Stimulated activated CD4-positive, alpha-beta T cell treated with anti-CD3 and anti-CD28 coated beads, Interleukin-1b, Interleukin-23, amount 100 ng/mL, for 1 hour (primary cell): Measurements from ENCODE around the gene RHD.
A peak's percentile ranks its signal among the peaks of the same experiment; 100 is the strongest.
"Not testable (repeated sequence)": the region's sequence is repeated elsewhere in the genome, so short reads cannot be mapped to it uniquely, and the experiment has no call there.

Source experiments
- DNase-seq, 2 donors: peaks; one replicate each; pipeline ENCODE4 v3.0.0-alpha.2; 2020; ENCODE audit warnings: low read depth in 2 of 2

Gene RHD

GRCh38 chr1:25308168-25308567, 35.9 kb downstream of the RHD start:
- DNase-seq = not testable (repeated sequence)

- not testable (repeated sequence) for DNase-seq
Measured at GRCh38 chr1:25309085-25309484, 36.8 kb downstream of the RHD start.

DNA sequence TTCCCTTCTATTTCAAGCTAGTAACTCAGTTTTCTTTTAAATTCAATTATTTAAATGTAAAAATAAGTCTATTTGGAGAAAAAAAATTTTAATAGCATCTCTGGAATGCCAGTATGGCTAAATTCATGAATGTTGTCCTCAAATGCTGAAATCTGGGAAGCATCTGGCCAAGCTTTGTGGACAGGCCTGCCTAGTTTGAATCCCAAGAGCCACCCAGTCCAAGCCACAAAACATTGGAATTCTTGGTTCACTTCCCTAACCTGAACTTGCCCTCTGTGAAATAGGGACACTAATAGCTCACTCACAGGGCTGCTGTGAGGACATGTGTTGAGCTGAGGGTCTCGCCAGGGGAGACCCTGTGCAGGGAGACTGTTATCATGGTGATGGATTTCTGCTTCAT, 37.2 kb downstream of the RHD start:
- not testable (repeated sequence) for DNase-seq

- not testable (repeated sequence) for DNase-seq
Measured at GRCh38 chr1:25312806-25313470, 40.6 kb downstream of the RHD start.

DNA sequence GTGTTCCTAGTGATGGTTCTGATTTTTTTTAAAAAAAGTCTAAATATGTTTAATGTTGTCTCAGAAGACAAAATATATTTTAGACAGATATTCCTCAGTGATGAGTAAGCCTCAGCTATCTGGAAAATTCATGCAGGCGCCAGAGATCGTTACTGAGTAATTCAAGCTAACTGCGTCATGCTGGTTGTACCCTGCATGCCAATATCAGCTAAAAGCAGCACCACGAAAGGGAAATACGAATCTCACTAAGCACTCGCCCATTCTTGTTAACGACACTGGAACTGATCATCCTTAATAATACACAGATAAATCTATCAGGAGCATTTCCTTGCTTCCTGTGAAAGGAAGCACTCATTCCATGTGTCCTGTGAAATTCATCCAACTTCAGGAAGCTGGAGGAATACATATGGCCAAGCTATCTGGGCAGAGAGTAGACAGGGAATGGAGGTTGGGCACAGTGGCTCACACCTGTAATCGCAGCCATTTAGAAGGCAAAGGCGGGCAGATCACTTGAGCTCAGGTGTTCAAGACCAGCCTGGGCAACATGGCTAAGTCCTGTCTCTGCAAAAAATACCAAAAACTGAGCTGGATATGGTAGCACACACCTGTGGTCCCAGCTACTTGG, 48.1 kb downstream of the RHD start:
- not testable (repeated sequence) for DNase-seq

GRCh38 chr1:25322127-25322526, 49.8 kb downstream of the RHD start:
- not testable (repeated sequence) for DNase-seq

- not testable (repeated sequence) for DNase-seq
Measured at GRCh38 chr1:25324407-25324806, 52.1 kb downstream of the RHD start.

DNA sequence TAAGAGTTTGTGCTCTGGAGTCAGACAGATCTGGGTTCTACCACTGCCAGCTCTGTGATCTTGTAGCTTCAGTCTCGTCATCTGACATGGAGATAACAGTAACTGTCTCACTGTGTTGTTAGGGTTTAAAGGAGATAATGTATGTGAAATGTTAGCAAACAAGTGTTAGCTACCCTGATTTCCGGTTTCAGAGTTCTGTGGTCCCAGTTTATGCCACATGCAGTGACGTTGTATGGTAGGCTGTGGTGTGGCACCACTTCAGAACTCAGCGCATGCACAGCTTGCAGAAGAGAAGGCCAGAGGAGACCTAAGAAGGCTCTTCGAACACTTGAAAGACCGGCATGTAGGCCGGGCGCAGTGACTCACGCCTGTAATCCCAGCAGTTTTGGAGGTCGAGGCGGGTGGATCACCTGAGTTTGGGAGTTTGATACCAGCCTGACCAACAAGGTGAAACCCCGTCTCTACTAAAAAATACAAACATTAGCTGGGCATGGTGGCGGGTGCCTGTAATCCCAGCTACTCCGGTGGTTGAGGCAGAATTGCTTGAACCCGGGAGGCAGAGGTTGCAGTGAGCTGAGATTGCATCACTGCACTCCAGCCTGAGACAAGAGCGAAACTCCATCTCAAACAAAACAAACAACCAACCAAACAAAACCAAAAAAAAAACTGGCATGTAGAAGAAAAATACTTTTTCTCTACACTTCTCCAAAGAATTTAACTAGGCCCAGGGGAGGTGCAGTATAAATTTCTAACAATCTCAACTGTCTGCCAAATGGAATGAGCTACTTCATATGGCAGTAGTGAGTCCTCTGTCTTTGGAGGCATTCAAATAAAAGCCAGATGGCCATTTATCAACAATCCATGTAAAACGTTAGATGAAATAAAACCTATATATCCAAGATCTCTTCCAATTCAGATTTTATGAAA, 55.8 kb downstream of the RHD start:
- DNase-seq = not testable (repeated sequence)

DNA sequence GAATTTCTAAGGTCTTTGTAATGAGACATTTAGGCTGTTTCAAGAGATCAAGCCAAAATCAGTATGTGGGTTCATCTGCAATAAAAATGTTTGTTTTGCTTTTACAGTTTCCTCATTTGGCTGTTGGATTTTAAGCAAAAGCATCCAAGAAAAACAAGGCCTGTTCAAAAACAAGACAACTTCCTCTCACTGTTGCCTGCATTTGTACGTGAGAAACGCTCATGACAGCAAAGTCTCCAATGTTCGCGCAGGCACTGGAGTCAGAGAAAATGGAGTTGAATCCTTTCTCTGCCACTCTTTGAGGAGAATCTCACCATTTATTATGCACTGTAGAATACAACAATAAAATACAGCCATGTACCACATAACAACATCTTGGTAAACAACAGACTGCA, 56.5 kb downstream of the RHD start:
- DNase-seq = not testable (repeated sequence)

DNA sequence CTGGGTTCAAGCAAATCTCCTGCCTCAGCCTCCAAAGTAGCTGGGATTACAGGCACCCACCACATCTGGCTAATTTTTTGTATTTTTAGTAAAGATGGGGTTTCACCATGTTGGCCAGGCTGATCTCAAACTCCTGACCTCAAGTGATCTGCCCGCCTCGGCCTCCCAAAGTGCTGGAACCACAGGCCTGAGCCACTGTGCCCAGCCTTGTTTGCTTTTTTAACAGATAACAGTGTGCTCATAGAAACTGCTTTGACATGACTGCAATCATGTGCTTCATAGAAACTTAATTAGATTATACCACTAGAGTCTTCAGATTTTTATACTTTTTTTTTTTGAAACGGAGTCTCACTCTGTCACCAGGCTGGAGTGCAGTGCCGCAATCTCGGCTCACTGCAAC, 57.0 kb downstream of the RHD start:
- not testable (repeated sequence) for DNase-seq

GRCh38 chr1:25329950-25330349, 57.6 kb downstream of the RHD start:
- not testable (repeated sequence) for DNase-seq

DNA sequence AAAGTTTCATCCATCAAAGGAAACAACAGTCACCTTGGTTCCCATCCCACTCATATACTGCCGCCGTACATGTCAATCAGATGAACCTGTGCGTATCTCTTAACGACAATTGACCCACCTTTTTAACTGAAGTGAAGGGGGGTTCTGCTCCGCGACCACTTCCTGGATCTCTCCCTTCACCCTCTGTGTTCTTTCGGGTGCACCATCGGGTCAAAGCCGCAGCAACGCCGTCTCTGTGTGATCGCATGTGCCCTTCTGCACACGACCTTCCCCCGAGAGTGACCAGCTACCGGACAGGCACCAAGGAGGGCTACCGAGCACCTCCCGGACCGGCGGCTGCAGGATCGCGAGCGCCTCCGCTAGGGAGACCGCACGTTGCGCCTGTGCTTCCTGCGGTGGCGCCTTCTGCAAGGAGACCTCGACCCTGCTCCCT, 64.6 kb downstream of the RHD start:
- not testable (repeated sequence) for DNase-seq

- not testable (repeated sequence) for DNase-seq
Measured at GRCh38 chr1:25337483-25338187, 65.3 kb downstream of the RHD start.

DNA sequence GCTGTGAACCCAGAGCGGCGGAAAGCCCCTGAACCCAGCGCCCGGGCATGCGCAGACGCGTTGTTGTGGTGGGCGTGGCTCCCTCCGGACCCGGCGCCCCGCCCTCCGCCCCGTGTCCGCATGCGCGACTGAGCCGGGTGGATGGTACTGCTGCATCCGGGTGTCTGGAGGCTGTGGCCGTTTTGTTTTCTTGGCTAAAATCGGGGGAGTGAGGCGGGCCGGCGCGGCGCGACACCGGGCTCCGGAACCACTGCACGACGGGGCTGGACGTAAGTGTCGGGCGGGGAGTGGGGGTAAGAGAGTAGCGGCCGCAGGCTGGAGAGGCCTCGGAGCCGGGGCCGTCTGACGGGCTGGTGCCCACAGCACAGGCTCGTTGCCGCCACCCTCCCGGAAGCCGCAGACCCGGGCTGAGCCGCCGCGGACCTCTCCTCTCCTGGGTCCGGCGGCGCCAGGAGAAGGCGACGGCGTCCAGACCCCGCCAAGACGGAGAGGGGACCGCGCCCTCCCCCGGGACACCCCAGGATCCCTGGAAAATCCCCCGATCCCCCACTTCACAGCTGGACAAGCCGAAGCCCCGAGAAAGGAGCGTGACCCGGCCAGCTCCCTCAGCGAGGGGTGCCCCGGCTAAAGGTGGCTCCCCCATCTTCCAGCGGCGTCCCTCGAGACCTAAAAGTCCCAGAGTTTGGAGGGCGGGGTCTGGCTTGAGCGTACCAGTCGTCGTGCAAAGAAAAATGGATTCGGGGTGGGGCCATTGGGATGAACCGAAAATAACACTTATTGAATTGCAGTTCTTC, 66.1 kb downstream of the RHD start, which contains the start of gene TMEM50A:
Gene TMEM50A, plus strand, starts transcription at position 147 of the 794 bp plus-strand sequence. CDS start 2,153 bp downstream, outside the sequence.
- peak; percentile 81 to 85 for DNase-seq

- no peak for DNase-seq
Measured at GRCh38 chr1:25338986-25339385, 66.7 kb downstream of the RHD start.

GRCh38 chr1:25341746-25342145, 69.4 kb downstream of the RHD start:
- no peak for DNase-seq

GRCh38 chr1:25342846-25343245, 70.5 kb downstream of the RHD start:
- DNase-seq = no peak

GRCh38 chr1:25343872-25344271, 71.6 kb downstream of the RHD start:
- DNase-seq = no peak

DNA sequence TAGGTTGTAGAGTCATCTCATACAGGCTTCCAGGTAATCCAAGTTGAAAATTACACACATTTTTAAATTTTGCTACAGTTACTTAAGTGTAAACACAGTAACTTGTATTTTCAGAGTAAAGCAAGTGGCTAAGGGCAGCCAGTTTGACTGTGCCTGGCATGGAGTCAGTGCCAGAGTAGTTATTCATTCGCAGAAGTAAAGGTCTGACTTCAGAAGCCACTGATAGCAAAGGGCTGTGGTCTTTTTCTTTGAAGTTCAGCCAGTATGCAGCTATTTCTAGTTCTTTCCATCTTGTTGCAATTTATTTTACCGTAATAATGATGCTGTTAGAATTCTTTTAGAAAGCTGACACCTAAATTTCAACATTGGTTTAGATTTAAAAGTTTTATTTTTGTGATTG, 75.2 kb downstream of the RHD start:
- DNase-seq = no peak

- DNase-seq = no peak
Measured at GRCh38 chr1:25349606-25350005, 77.3 kb downstream of the RHD start.
